ENCODE data around the gene ZNF785. TPM values are rescaled to one million over a fixed set of nuclear protein-coding genes. Genes with fewer than 3 reads are reported as not detected.

Gene ZNF785
- total RNA-seq, 1 experiment from 2014 or later = 18.8 TPM

GRCh38 chr16:30533146-30533522 lies 52.4 kb downstream of the ZNF785 start:
- Mint-ChIP-seq H3K27ac (peak overlapping the region in 1 of 3 experiments; percentile 92; a peak in 2 of 7 replicates), H3K4me3 (peak overlapping the region; percentile 54 to 76), H3K27me3 (ENCODE audit: low read depth) (no peaks in the 10 kb centered on the region), H3K9me3 (no peaks in the 10 kb centered on the region; a peak in 1 of 5 replicates), H3K36me3 (ENCODE audit: insufficient read depth in 1 of 3, low read depth in 3 of 3) (peaks cover 15 to 29% (median 19%) of the 10 kb centered on the region in 3 experiments), H3K4me1 (peaks cover 28 to 31% of the 10 kb centered on the region in 2 experiments)
- H2BK12ac ChIP-seq (ENCODE audit: insufficient read length, low read depth, low read length) = no peak overlapping the region
- DNase-seq = no peak
- no peaks in the 10 kb centered on the region for H4K20me1 ChIP-seq (ENCODE audit: control insufficient read depth, insufficient read depth, insufficient read length)
- H3K79me2 ChIP-seq (ENCODE audit: insufficient read depth, low read length) = no peaks in the 10 kb centered on the region
- H3K23me2 ChIP-seq (ENCODE audit: insufficient read length, low read depth, low read length, poor library complexity, severe bottlenecking) = peaks cover 23% of the 10 kb centered on the region
- no peak overlapping the region for H4K5ac ChIP-seq (ENCODE audit: insufficient read length, low read depth, low read length)
- no peak overlapping the region for H3K23ac ChIP-seq (ENCODE audit: insufficient read length, low read depth, low read length)
- H3K9me3 ChIP-seq (ENCODE audit: control insufficient read depth, low read depth, low read length) = no peaks in the 10 kb centered on the region
- H3K14ac ChIP-seq (ENCODE audit: insufficient read depth, low read length) = no peak overlapping the region
- no peak overlapping the region for H3K4ac ChIP-seq (ENCODE audit: low read depth, low read length)
- H3K18ac ChIP-seq (ENCODE audit: insufficient read length, low read depth, low read length) = no peak overlapping the region
- H3T11ph ChIP-seq (ENCODE audit: low read length) = no peak overlapping the region
- H3K27me3 ChIP-seq (ENCODE audit: insufficient read depth, low read length) = no peaks in the 10 kb centered on the region
- H3K79me1 ChIP-seq (ENCODE audit: insufficient read depth, low read depth, low read length, poor library complexity, severe bottlenecking) = no peaks in the 10 kb centered on the region
- H2BK5ac ChIP-seq (ENCODE audit: insufficient read length, low read length) = no peak overlapping the region
- H3K9ac ChIP-seq (ENCODE audit: extremely low read depth, insufficient read length, low read length) = no peak overlapping the region
- peak overlapping the region; percentile 26 for H3K4me2 ChIP-seq (ENCODE audit: insufficient read depth, insufficient read length, low read length)
- no peak overlapping the region for H2BK120ac ChIP-seq (ENCODE audit: low read depth, low read length, poor library complexity, severe bottlenecking)
- WGBS (ENCODE audit: extremely low coverage, insufficient read length, low lambda C conversion rate) = no CpG with 5 or more reads among the region's 11 CpGs
- no peak overlapping the region for H2BK20ac ChIP-seq (ENCODE audit: low read depth, low read length, poor library complexity, severe bottlenecking)
- no peak overlapping the region for H4K91ac ChIP-seq (ENCODE audit: insufficient read length, low read depth, low read length)
- no peak for TF ChIP-seq CTCF (conservative IDR thresholded peaks at IDR 0.05)
- H2AFZ ChIP-seq (ENCODE audit: low read length) = no peak overlapping the region
- H3K27ac ChIP-seq (ENCODE audit: insufficient read length, low read depth, low read length) = no peak overlapping the region
- no peak overlapping the region for H2BK15ac ChIP-seq (ENCODE audit: low read depth, low read length)
- H4K8ac ChIP-seq (replicated peaks; ENCODE audit: insufficient read length, low read depth, low read length) = no peak overlapping the region
- no peak overlapping the region for H2AK5ac ChIP-seq (ENCODE audit: insufficient read length, low read length)
- H3K56ac ChIP-seq (ENCODE audit: insufficient read length, low read depth, low read length) = no peak overlapping the region
- H3K4me1 ChIP-seq (ENCODE audit: insufficient read depth, low read length) = no peaks in the 10 kb centered on the region; the same call in 1 of the 2 replicates
